GM12801 (cell line): ENCODE results near the gene DNMT3A.

Experiments
- CTCF ChIP-seq: IDR thresholded peaks from one replicate; pipeline ENCODE4 v1.5.1; 2011; ENCODE audit warnings: control low read depth; ENCODE audit not compliant: insufficient read length; ENCODE audit errors: extremely low read depth

DNMT3A gene

GRCh38 chr2:25198209-25198525 is 143.6 kb downstream of the DNMT3A start:
- TF ChIP-seq CTCF, result no peak

- TF ChIP-seq CTCF, result no peak
Observed at GRCh38 chr2:25197336-25198208, 144.2 kb downstream of the DNMT3A start.

GRCh38 chr2:25194576-25195122 is 147.1 kb downstream of the DNMT3A start:
- no peak for TF ChIP-seq CTCF

- no peak for TF ChIP-seq CTCF
Observed at GRCh38 chr2:25190536-25190935, 151.2 kb downstream of the DNMT3A start.

DNA sequence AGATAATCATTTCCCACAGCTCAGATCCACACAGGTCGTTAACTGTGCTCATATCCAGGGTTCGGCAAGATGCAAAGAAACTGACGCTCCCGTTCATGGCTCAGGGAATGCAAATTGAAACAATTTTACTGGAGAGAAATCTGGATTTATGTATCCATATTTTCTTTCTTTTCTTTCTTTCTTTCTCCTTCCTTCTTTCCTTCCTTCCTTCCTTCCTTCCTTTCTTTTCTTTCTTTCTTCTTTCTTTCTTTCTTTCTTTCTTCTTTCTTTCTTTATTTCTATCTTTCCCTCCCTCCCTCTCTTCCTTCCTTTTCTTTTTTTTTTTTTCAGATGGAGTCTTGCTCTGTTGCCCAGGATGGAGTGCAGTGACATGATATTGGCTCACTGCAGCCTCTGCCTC is 153.3 kb downstream of the DNMT3A start:
- no peak for TF ChIP-seq CTCF

GRCh38 chr2:25187729-25188350 is 153.9 kb downstream of the DNMT3A start:
- TF ChIP-seq CTCF, result no peak

GRCh38 chr2:25184254-25184653 is 157.5 kb downstream of the DNMT3A start:
- TF ChIP-seq CTCF, result no peak
